ENCODE measurements around the gene IER3.

GRCh38 chr6:30781395-30781742, 37.0 kb upstream of the IER3 start:
- no peak for TF ChIP-seq CTCF (IDR thresholded peaks at IDR 0.05 in 8 of 11, conservative IDR thresholded peaks at IDR 0.05 in 3 of 11)
- no peak for TF ChIP-seq POLR2A (IDR thresholded peaks at IDR 0.05)

Data from spleen (tissue), 7 donors.